ENCODE measurements around the gene ARHGAP9.

DNA sequence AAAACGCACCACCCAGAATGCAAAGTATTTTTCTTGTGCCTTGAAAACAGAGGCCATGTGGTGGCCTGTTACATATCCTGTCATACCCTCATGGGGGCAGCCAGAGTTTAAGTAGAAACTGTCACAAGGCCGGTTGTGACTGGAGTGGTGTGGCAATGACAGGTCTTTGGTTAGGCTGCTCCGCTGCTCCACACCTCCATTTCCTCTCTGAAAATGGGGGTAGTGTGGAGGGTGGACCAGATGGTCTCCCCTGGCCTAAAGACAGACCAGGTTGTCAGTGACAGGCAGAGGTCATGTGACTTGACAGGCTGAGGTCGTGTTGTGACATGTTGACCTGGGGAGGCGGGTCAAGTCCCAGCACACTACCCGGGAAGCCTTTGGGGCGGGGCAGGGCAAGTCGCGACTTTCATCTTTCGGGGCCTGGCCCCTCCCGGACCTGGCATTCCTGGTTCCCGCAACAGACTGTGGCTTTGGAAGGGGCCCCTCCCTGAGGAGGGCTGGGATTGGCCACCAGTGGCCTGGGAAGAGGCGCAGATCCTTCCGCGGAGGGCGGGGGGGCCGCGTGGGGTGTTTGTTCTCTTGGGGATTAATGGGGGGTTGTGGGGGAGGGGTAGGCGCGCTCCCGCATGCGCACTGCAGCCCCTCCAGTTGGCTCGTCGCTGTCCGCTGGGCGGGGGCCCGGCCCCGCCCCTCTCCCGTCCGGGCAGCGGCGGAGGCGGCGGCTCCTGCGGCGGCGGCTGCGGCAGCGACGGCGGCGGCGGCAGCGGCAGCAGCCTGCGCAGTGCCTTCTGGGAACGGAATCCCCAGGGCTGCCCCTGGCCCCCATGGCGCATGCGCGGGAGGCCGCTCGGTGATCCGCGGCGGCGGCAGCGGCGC, 42.6 kb upstream of the ARHGAP9 start, which contains the start of gene MBD6:
- peak; percentile 33 to 51 for TF ChIP-seq POLR2A (IDR thresholded peaks at IDR 0.05)
- TF ChIP-seq, protein P1, sequence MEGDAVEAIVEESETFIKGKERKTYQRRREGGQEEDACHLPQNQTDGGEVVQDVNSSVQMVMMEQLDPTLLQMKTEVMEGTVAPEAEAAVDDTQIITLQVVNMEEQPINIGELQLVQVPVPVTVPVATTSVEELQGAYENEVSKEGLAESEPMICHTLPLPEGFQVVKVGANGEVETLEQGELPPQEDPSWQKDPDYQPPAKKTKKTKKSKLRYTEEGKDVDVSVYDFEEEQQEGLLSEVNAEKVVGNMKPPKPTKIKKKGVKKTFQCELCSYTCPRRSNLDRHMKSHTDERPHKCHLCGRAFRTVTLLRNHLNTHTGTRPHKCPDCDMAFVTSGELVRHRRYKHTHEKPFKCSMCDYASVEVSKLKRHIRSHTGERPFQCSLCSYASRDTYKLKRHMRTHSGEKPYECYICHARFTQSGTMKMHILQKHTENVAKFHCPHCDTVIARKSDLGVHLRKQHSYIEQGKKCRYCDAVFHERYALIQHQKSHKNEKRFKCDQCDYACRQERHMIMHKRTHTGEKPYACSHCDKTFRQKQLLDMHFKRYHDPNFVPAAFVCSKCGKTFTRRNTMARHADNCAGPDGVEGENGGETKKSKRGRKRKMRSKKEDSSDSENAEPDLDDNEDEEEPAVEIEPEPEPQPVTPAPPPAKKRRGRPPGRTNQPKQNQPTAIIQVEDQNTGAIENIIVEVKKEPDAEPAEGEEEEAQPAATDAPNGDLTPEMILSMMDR (IDR thresholded peaks at IDR 0.05) = no peak
